Measurements from ENCODE around the gene CCDC195. TPM values are rescaled to one million over a fixed set of nuclear protein-coding genes. Genes with fewer than 3 reads are reported as not detected.

Gene CCDC195
- polyA plus RNA-seq, 1 donor from 2014 or later: not detected

DNA sequence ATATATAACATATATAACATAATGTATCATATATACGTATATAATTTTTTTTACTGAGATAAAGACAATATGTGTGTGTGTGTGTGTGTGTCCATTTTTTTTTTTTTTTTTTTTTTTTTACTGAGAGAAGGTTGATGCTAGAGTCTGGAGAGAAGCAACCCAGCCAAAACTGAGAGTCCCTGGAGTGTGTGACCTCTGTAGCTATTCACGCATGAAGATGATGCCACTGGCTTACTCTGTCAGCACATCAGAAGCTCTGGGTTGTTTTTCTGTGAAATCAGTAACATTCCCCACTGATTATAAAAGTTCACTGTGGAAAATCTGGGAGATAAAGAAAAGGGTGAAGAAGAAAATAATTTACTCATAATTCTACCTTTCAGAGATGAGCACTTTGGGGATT, 27.2 kb downstream of the CCDC195 start:
- no peaks in the 10 kb centered on the region for H3K36me3 ChIP-seq (ENCODE audit: insufficient read depth, low read length)

GRCh38 chr2:224687156-224687555, 29.0 kb downstream of the CCDC195 start:
- H3K9me2 ChIP-seq (ENCODE audit: insufficient read depth, low read length): no peaks in the 10 kb centered on the region
- H4K20me1 ChIP-seq (ENCODE audit: insufficient read depth): no peaks in the 10 kb centered on the region
- H3K4me3 ChIP-seq (ENCODE audit: low read length): no peak overlapping the region
- H3K9me3 ChIP-seq (ENCODE audit: low read length): no peaks in the 10 kb centered on the region
- no peaks in the 10 kb centered on the region for H3K27me3 ChIP-seq (ENCODE audit: insufficient read depth, low read depth, low read length)
- H3K36me3 ChIP-seq (ENCODE audit: insufficient read depth, low read length): no peaks in the 10 kb centered on the region
- H3K79me2 ChIP-seq (replicated peaks; ENCODE audit: insufficient read depth, low read length): no peaks in the 10 kb centered on the region
- no peak overlapping the region for H3K27ac ChIP-seq (ENCODE audit: low read length)
- no peak overlapping the region for H3K9ac ChIP-seq (ENCODE audit: low read length)
- H3F3A ChIP-seq (ENCODE audit: insufficient read depth, low read length, poor library complexity, severe bottlenecking): no peaks in the 10 kb centered on the region
- no peak overlapping the region for H2AFZ ChIP-seq (ENCODE audit: low read depth, low read length)
- H3K4me2 ChIP-seq (ENCODE audit: low read length): no peak overlapping the region
- TF ChIP-seq SMC3 (conservative IDR thresholded peaks at IDR 0.05; ENCODE audit: poor library complexity) (no peak), POLR2AphosphoS5 (IDR thresholded peaks at IDR 0.05) (no peak), MXI1 (conservative IDR thresholded peaks at IDR 0.05; ENCODE audit: poor library complexity, severe bottlenecking) (no peak), EP300 (conservative IDR thresholded peaks at IDR 0.05; ENCODE audit: poor library complexity, severe bottlenecking) (no peak), EZH2 (IDR thresholded peaks at IDR 0.05; ENCODE audit: borderline replicate concordance, insufficient read depth, low read length, poor library complexity, severe bottlenecking) (no peak), CTCF (IDR thresholded peaks at IDR 0.05; ENCODE audit: poor library complexity, severe bottlenecking) (no peak), TAF1 (IDR thresholded peaks at IDR 0.05; ENCODE audit: low read depth) (no peak), RAD21 (conservative IDR thresholded peaks at IDR 0.05) (no peak)
- TF ChIP-seq, protein P1, sequence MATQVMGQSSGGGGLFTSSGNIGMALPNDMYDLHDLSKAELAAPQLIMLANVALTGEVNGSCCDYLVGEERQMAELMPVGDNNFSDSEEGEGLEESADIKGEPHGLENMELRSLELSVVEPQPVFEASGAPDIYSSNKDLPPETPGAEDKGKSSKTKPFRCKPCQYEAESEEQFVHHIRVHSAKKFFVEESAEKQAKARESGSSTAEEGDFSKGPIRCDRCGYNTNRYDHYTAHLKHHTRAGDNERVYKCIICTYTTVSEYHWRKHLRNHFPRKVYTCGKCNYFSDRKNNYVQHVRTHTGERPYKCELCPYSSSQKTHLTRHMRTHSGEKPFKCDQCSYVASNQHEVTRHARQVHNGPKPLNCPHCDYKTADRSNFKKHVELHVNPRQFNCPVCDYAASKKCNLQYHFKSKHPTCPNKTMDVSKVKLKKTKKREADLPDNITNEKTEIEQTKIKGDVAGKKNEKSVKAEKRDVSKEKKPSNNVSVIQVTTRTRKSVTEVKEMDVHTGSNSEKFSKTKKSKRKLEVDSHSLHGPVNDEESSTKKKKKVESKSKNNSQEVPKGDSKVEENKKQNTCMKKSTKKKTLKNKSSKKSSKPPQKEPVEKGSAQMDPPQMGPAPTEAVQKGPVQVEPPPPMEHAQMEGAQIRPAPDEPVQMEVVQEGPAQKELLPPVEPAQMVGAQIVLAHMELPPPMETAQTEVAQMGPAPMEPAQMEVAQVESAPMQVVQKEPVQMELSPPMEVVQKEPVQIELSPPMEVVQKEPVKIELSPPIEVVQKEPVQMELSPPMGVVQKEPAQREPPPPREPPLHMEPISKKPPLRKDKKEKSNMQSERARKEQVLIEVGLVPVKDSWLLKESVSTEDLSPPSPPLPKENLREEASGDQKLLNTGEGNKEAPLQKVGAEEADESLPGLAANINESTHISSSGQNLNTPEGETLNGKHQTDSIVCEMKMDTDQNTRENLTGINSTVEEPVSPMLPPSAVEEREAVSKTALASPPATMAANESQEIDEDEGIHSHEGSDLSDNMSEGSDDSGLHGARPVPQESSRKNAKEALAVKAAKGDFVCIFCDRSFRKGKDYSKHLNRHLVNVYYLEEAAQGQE (IDR thresholded peaks at IDR 0.05; ENCODE audit: borderline replicate concordance): no peak

More for the DNA sequence above, 27.2 kb downstream of the CCDC195 start:
- no peaks in the 10 kb centered on the region for H3K9me2 ChIP-seq (ENCODE audit: insufficient read depth, low read length)
- H3K4me3 ChIP-seq (ENCODE audit: low read length): no peak overlapping the region
- no peaks in the 10 kb centered on the region for H3K9me3 ChIP-seq (ENCODE audit: low read length)
- H3K27me3 ChIP-seq (ENCODE audit: insufficient read depth, low read depth, low read length): no peaks in the 10 kb centered on the region
- no peaks in the 10 kb centered on the region for H4K20me1 ChIP-seq (ENCODE audit: insufficient read depth)
- no peak overlapping the region for H3K9ac ChIP-seq (ENCODE audit: low read length)
- no peaks in the 10 kb centered on the region for H3K79me2 ChIP-seq (replicated peaks; ENCODE audit: insufficient read depth, low read length)
- no peak overlapping the region for H2AFZ ChIP-seq (ENCODE audit: low read depth, low read length)
- TF ChIP-seq POLR2AphosphoS5 (IDR thresholded peaks at IDR 0.05) (no peak), MXI1 (conservative IDR thresholded peaks at IDR 0.05; ENCODE audit: poor library complexity, severe bottlenecking) (no peak), RAD21 (conservative IDR thresholded peaks at IDR 0.05) (no peak), SMC3 (conservative IDR thresholded peaks at IDR 0.05; ENCODE audit: poor library complexity) (no peak), EZH2 (IDR thresholded peaks at IDR 0.05; ENCODE audit: borderline replicate concordance, insufficient read depth, low read length, poor library complexity, severe bottlenecking) (no peak), TAF1 (IDR thresholded peaks at IDR 0.05; ENCODE audit: low read depth) (no peak), CTCF (IDR thresholded peaks at IDR 0.05; ENCODE audit: poor library complexity, severe bottlenecking) (no peak), EP300 (conservative IDR thresholded peaks at IDR 0.05; ENCODE audit: poor library complexity, severe bottlenecking) (no peak)
- TF ChIP-seq, protein P1 (IDR thresholded peaks at IDR 0.05; ENCODE audit: borderline replicate concordance): no peak
- no peak overlapping the region for H3K27ac ChIP-seq (ENCODE audit: low read length)
- H3F3A ChIP-seq (ENCODE audit: insufficient read depth, low read length, poor library complexity, severe bottlenecking): no peaks in the 10 kb centered on the region
- no peak overlapping the region for H3K4me2 ChIP-seq (ENCODE audit: low read length)
